Measurements from ENCODE around the gene SLC25A21.
"Not testable (repeated sequence)": the region's sequence is repeated elsewhere in the genome, so short reads cannot be mapped to it uniquely, and the experiment has no call there.

The SLC25A21 gene

GRCh38 chr14:37187294-37187693 is 14.9 kb upstream of the SLC25A21 start:
- Histone ChIP-seq H3K79me2 (ENCODE audit: insufficient read depth, low read length) (no peaks in the 10 kb centered on the region), H3K27me3 (ENCODE audit: low read length) (no peaks in the 10 kb centered on the region), H3K27ac (ENCODE audit: low read depth, low read length) (no peak overlapping the region), H2AFZ (ENCODE audit: low read depth, low read length, severe bottlenecking) (no peak overlapping the region), H3F3A (ENCODE audit: insufficient read depth) (no peaks in the 10 kb centered on the region), H4K20me1 (ENCODE audit: low read depth, low read length) (no peaks in the 10 kb centered on the region), H3K9me3 (ENCODE audit: insufficient read depth, low read length) (no peaks in the 10 kb centered on the region), H3K4me3 (ENCODE audit: insufficient read depth, low read length, poor library complexity, severe bottlenecking) (no peak overlapping the region), H3K4me2 (ENCODE audit: low read depth, low read length, poor library complexity, severe bottlenecking) (no peak overlapping the region), H3K36me3 (ENCODE audit: low read length) (no peaks in the 10 kb centered on the region), H3K9me2 (replicated peaks; ENCODE audit: insufficient read depth, low read length) (no peaks in the 10 kb centered on the region), H3K9ac (ENCODE audit: low read length) (no peak overlapping the region)
- TF ChIP-seq EZH2phosphoT487 (conservative IDR thresholded peaks at IDR 0.05; ENCODE audit: low read length), result no peak
- TF ChIP-seq, protein P1, sequence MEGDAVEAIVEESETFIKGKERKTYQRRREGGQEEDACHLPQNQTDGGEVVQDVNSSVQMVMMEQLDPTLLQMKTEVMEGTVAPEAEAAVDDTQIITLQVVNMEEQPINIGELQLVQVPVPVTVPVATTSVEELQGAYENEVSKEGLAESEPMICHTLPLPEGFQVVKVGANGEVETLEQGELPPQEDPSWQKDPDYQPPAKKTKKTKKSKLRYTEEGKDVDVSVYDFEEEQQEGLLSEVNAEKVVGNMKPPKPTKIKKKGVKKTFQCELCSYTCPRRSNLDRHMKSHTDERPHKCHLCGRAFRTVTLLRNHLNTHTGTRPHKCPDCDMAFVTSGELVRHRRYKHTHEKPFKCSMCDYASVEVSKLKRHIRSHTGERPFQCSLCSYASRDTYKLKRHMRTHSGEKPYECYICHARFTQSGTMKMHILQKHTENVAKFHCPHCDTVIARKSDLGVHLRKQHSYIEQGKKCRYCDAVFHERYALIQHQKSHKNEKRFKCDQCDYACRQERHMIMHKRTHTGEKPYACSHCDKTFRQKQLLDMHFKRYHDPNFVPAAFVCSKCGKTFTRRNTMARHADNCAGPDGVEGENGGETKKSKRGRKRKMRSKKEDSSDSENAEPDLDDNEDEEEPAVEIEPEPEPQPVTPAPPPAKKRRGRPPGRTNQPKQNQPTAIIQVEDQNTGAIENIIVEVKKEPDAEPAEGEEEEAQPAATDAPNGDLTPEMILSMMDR (IDR thresholded peaks at IDR 0.05; ENCODE audit: insufficient read depth, low read length, poor library complexity, severe bottlenecking), result no peak

GRCh38 chr14:37186865-37187264 is 14.5 kb upstream of the SLC25A21 start:
- Histone ChIP-seq H3K4me3 (ENCODE audit: insufficient read depth, low read length, poor library complexity, severe bottlenecking) (no peak overlapping the region), H3K4me2 (ENCODE audit: low read depth, low read length, poor library complexity, severe bottlenecking) (no peak overlapping the region), H3K9me2 (replicated peaks; ENCODE audit: insufficient read depth, low read length) (no peaks in the 10 kb centered on the region), H3K9ac (ENCODE audit: low read length) (no peak overlapping the region), H3K79me2 (ENCODE audit: insufficient read depth, low read length) (no peaks in the 10 kb centered on the region), H3K9me3 (ENCODE audit: insufficient read depth, low read length) (no peaks in the 10 kb centered on the region), H2AFZ (ENCODE audit: low read depth, low read length, severe bottlenecking) (no peak overlapping the region), H3K27ac (ENCODE audit: low read depth, low read length) (no peak overlapping the region), H3F3A (ENCODE audit: insufficient read depth) (no peaks in the 10 kb centered on the region), H3K36me3 (ENCODE audit: low read length) (no peaks in the 10 kb centered on the region), H4K20me1 (ENCODE audit: low read depth, low read length) (no peaks in the 10 kb centered on the region), H3K27me3 (ENCODE audit: low read length) (no peaks in the 10 kb centered on the region)
- no peak for TF ChIP-seq EZH2phosphoT487 (conservative IDR thresholded peaks at IDR 0.05; ENCODE audit: low read length)
- TF ChIP-seq, protein P1 (IDR thresholded peaks at IDR 0.05; ENCODE audit: insufficient read depth, low read length, poor library complexity, severe bottlenecking), result no peak

DNA sequence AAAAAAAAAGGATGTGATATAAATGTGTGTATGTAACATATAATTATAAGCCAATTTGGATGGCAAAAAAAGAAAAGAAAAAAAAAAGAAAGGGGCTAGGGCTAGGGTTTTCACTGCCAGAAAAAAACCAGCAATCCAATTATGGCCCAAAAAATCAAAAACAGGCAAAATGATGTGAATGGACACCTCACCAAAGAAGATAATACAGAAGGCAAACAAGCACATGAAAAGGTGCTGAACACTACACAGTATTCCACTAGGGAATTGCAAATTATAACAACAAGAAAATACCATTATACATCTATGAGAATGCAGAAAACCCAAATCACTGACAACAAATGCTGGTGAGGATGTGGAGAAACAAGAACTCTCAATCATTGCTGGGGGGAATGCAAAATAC is 13.3 kb upstream of the SLC25A21 start:
- Histone ChIP-seq H3K27me3 (ENCODE audit: low read length) (no peaks in the 10 kb centered on the region), H3K9me2 (replicated peaks; ENCODE audit: insufficient read depth, low read length) (no peaks in the 10 kb centered on the region), H3K4me3 (ENCODE audit: insufficient read depth, low read length, poor library complexity, severe bottlenecking) (no peak overlapping the region), H3K36me3 (ENCODE audit: low read length) (no peaks in the 10 kb centered on the region), H3K9ac (ENCODE audit: low read length) (no peak overlapping the region), H3K9me3 (ENCODE audit: insufficient read depth, low read length) (no peaks in the 10 kb centered on the region), H3K4me2 (ENCODE audit: low read depth, low read length, poor library complexity, severe bottlenecking) (no peak overlapping the region), H3K79me2 (ENCODE audit: insufficient read depth, low read length) (no peaks in the 10 kb centered on the region), H4K20me1 (ENCODE audit: low read depth, low read length) (no peaks in the 10 kb centered on the region), H3K27ac (ENCODE audit: low read depth, low read length) (no peak overlapping the region), H3F3A (ENCODE audit: insufficient read depth) (no peaks in the 10 kb centered on the region), H2AFZ (ENCODE audit: low read depth, low read length, severe bottlenecking) (no peak overlapping the region)
- TF ChIP-seq, protein P1 (IDR thresholded peaks at IDR 0.05; ENCODE audit: insufficient read depth, low read length, poor library complexity, severe bottlenecking), result no peak
- no peak for TF ChIP-seq EZH2phosphoT487 (conservative IDR thresholded peaks at IDR 0.05; ENCODE audit: low read length)

DNA sequence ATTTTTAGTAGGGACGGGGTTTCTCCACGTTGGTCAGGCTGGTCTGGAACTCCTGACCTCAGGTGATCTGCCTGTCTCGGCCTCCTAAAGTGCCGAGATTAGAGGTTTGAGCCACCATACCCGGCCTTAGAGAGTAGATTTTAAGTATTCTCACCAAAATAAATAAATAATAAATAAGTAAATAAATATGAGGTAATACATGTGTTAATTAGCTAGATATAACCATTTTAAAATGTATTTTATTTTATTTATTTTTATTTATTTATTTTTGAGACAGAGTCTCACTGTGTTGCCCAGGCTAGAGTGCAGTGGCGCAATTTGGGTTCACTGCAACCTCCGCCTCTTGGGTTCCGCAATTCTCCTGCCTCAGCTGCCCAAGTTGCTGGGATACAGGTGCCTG is 12.1 kb upstream of the SLC25A21 start:
- H3K36me3 ChIP-seq (ENCODE audit: low read length); H3K4me3 ChIP-seq (ENCODE audit: insufficient read depth, low read length, poor library complexity, severe bottlenecking); H2AFZ ChIP-seq (ENCODE audit: low read depth, low read length, severe bottlenecking); H3K27me3 ChIP-seq (ENCODE audit: low read length); H3F3A ChIP-seq (ENCODE audit: insufficient read depth); H4K20me1 ChIP-seq (ENCODE audit: low read depth, low read length); H3K27ac ChIP-seq (ENCODE audit: low read depth, low read length); H3K9me2 ChIP-seq (replicated peaks; ENCODE audit: insufficient read depth, low read length); H3K9ac ChIP-seq (ENCODE audit: low read length); H3K4me2 ChIP-seq (ENCODE audit: low read depth, low read length, poor library complexity, severe bottlenecking); H3K9me3 ChIP-seq (ENCODE audit: insufficient read depth, low read length); H3K79me2 ChIP-seq (ENCODE audit: insufficient read depth, low read length): not testable (repeated sequence)

Measured in SU-DHL-6 (cell line).